ENCODE data around the gene NR1D2.

GRCh38 chr3:23923786-23924185, 21.3 kb upstream of the NR1D2 start:
- TF ChIP-seq POLR2AphosphoS5 (IDR thresholded peaks at IDR 0.05) (no peak), CTCF (IDR thresholded peaks at IDR 0.05; ENCODE audit: poor library complexity, severe bottlenecking) (no peak), MXI1 (conservative IDR thresholded peaks at IDR 0.05; ENCODE audit: poor library complexity, severe bottlenecking) (no peak), EZH2 (IDR thresholded peaks at IDR 0.05; ENCODE audit: borderline replicate concordance, insufficient read depth, low read length, poor library complexity, severe bottlenecking) (no peak)

All from neural cell (in vitro differentiated cells).